B cell (primary cell): ENCODE data around the gene EFR3B. TPM values are rescaled to one million over a fixed set of nuclear protein-coding genes. Genes with fewer than 3 reads are reported as not detected.

Experiments used
- ATAC-seq: fragments of 200-7000 bp; cut with Tn5 transposase; one replicate; pipeline ENCODE4 v1.10.0; 2021; ENCODE audit warnings: low read depth, mild to moderate bottlenecking, moderate number of reproducible peaks, moderate library complexity
- CTCF ChIA-PET: fragments of 350-600 bp; sonication (Branson Sonifier 250); formaldehyde crosslinking; loops from one replicate; lab custom pipeline; 2021; ENCODE audit warnings: antibody characterized with exemption, inconsistent platforms; lab: Charles Lee
- POLR2A ChIA-PET: fragments of 350-600 bp; sonication (Branson Sonifier 250); formaldehyde crosslinking; loops from one replicate; lab custom pipeline; 2021; ENCODE audit warnings: antibody characterized with exemption; lab: Charles Lee
- DNase-seq: peaks from one replicate; pipeline ENCODE4 v3.0.0; 2013
- H2AFZ ChIP-seq: 2 replicates; pipeline ENCODE4 v1.6.1; 2012; ENCODE audit warnings: mild to moderate bottlenecking, low read depth, low read length; ENCODE audit not compliant: insufficient read depth, poor library complexity, severe bottlenecking
- H3K27ac ChIP-seq, 2 donors: 1 replicate in 1 of 2; 2 replicates in 1 of 2; pipeline ENCODE4 v1.5.1; 2012 to 2013; ENCODE audit warnings: low read length in 2 of 2, mild to moderate bottlenecking in 2 of 2, moderate library complexity in 1 of 2
- H3K27me3 ChIP-seq, 4 experiments: fragments of 200-600 bp in 1 of 4; sonication (generic) in 1 of 4; replicated peaks in 1 of 4; 1 replicate in 2 of 4; 2 replicates in 2 of 4; pipeline versions ENCODE4 v1.6.1 to v1.7.0; 2013 to 2016; ENCODE audit warnings: low read length in 3 of 4, mild to moderate bottlenecking in 2 of 4, mixed read lengths in 1 of 4, moderate library complexity in 1 of 4; ENCODE audit not compliant: insufficient read depth in 4 of 4, control insufficient read depth in 3 of 4; ENCODE audit errors: control extremely low read depth in 1 of 4
- H3K36me3 ChIP-seq, 2 experiments: replicated peaks in 1 of 2; 1 replicate in 1 of 2; 2 replicates in 1 of 2; pipeline versions ENCODE4 v1.6.1 to v1.7.1; 2013; ENCODE audit warnings: low read length in 1 of 2; ENCODE audit not compliant: insufficient read depth in 2 of 2, control insufficient read depth in 1 of 2; ENCODE audit errors: control extremely low read depth in 1 of 2, extremely low read depth in 1 of 2
- H3K4me1 ChIP-seq, 2 donors: fragments of 200-600 bp in 1 of 2; sonication (generic) in 1 of 2; 1 replicate in 1 of 2; 2 replicates in 1 of 2; pipeline versions ENCODE4 v1.5.1 to v1.6.1; 2013 to 2017; ENCODE audit warnings: low read length in 2 of 2; ENCODE audit not compliant: control insufficient read depth in 2 of 2, insufficient read depth in 2 of 2
- H3K4me2 ChIP-seq: replicated peaks from 2 replicates; pipeline ENCODE3; 2012; ENCODE audit warnings: mild to moderate bottlenecking, low read depth, low read length; ENCODE audit not compliant: poor library complexity, severe bottlenecking
- H3K4me3 ChIP-seq, 5 experiments: fragments of 200-600 bp in 1 of 5; sonication (generic) in 1 of 5; 1 replicate in 3 of 5; 2 replicates in 2 of 5; pipeline versions ENCODE4 v1.5.1 to v1.7.0; 2011 to 2016; ENCODE audit warnings: low read length in 4 of 5, mild to moderate bottlenecking in 4 of 5, low read depth in 2 of 5, control low read depth in 1 of 5, moderate library complexity in 1 of 5; ENCODE audit not compliant: insufficient read depth in 1 of 5; ENCODE audit errors: control extremely low read depth in 1 of 5, extremely low read depth in 1 of 5
- H3K79me2 ChIP-seq: fragments of 200-600 bp; sonication (generic); one replicate; pipeline ENCODE4 v1.6.0; 2016; ENCODE audit warnings: low read length; ENCODE audit not compliant: control insufficient read depth, insufficient read depth
- H3K9ac ChIP-seq: fragments of 200-600 bp; sonication (generic); 2 replicates; pipeline ENCODE4 v1.6.1; 2017; ENCODE audit warnings: mild to moderate bottlenecking, low read length, moderate library complexity
- H3K9me3 ChIP-seq, 3 donors: one replicate each; pipeline versions ENCODE4 v1.6.1 to v1.7.1; 2013; ENCODE audit warnings: low read length in 2 of 3; ENCODE audit not compliant: control insufficient read depth in 2 of 3, insufficient read depth in 1 of 3; ENCODE audit errors: control extremely low read depth in 1 of 3
- H4K20me1 ChIP-seq: 2 replicates; pipeline ENCODE4 v1.6.0; 2012; ENCODE audit warnings: mild to moderate bottlenecking, low read length; ENCODE audit not compliant: insufficient read depth, control insufficient read depth, poor library complexity, severe bottlenecking
- H3K27ac Mint-ChIP-seq: one replicate; pipeline ENCODE4 v1.8.0; 2021; ENCODE audit warnings: mixed read lengths
- H3K27me3 Mint-ChIP-seq: one replicate; pipeline ENCODE4 v1.8.0; 2021; ENCODE audit warnings: mixed read lengths
- H3K4me1 Mint-ChIP-seq: one replicate; pipeline ENCODE4 v1.8.0; 2021; ENCODE audit warnings: mixed read lengths
- H3K4me3 Mint-ChIP-seq: one replicate; pipeline ENCODE4 v1.8.0; 2021; ENCODE audit warnings: mixed read lengths
- H3K9me3 Mint-ChIP-seq: one replicate; pipeline ENCODE4 v1.8.0; 2022; ENCODE audit warnings: mixed read lengths; ENCODE audit not compliant: insufficient read depth
- EZH2 ChIP-seq: IDR thresholded peaks from 2 replicates; pipeline ENCODE4 v1.6.1; 2012; ENCODE audit warnings: borderline replicate concordance, low read depth, mild to moderate bottlenecking, moderate library complexity, low read length; ENCODE audit not compliant: insufficient read depth, poor library complexity, severe bottlenecking
- WGBS: methylation state at CpG from one replicate; pipeline ENCODE4 v1.1.5; 2013; ENCODE audit warnings: missing lambda C conversion rate; ENCODE audit not compliant: insufficient coverage; 5-methylcytosine and 5-hydroxymethylcytosine counted together
- intact Hi-C: fragments of 100-400 bp; cut with micrococcal nuclease; formaldehyde crosslinking; loops from one replicate; pipeline ENCODE4 v1.10.0; 2022
- polyA plus RNA-seq: library from polyadenylated mRNA; depleted of rRNA; stranded (reverse); fragments of >200 nt; gene quantifications from 2 replicates; pipeline ENCODE4 v1.2.3, GENCODE V29; 2012
- total RNA-seq, 2 donors: library from RNA; stranded (reverse); fragments of 120-200 nt in 1 of 2; gene quantifications; 1 replicate in 1 of 2; 2 replicates in 1 of 2; pipeline versions ENCODE4 v1.2.3 to v1.2.4, GENCODE V29; 2013 to 2022
- TF ChIP-seq, protein P1 (sequence below): fragments of 200-600 bp; IDR thresholded peaks from one replicate; pipeline ENCODE4 v1.8.0; 2022; ENCODE audit warnings: antibody characterized with exemption, mild to moderate bottlenecking

Gene EFR3B
- total and polyA plus RNA-seq, 2 donors (not counting 1 experiment from before 2014, with no cell fraction given), result 0.15 TPM; not detected in 1

DNA sequence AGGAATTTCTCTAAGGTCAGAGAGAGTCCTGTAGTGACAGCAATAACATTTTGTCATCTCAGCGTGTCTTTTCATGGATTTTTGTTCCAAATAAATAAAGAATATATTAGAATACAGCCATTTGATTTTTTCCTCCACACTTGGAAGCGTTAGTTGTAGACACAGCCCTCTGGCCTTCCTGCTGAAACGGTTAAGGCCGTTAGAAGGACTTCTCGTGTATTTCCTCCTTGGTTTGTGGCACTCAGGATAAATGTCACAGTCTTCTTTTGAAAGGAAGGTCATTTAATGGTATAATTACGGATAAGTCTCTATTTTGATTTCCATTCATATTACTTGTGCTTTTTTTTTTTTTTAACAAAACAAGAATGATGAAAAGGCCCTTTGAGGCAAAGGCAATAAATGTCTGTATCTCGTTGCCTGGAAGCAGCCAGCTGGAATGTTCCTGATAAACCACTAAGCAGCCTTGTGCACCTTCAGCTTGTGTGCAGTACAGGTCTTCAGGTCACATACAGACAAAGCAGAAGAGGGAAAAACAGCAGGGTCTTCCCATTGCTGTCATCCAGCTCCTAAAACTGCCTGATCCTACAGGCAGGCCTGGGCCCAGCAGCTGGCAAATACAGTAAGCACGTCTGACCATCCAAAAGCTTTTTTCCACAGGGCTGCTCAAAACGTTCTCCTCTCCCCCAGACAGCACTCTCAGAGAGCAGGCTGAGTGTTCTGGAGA, 14.4 kb downstream of the EFR3B start:
- POLR2A ChIA-PET, result no interaction called here
- no peaks in the 10 kb centered on the region for H3K4me1 ChIP-seq
- H3K9me3 ChIP-seq, result no peaks in the 10 kb centered on the region
- no peaks in the 10 kb centered on the region for H3K4me1 Mint-ChIP-seq
- DNase-seq (no peak), ATAC-seq (no peak)
- H3K27ac ChIP-seq, result no peak overlapping the region
- H3K4me3 Mint-ChIP-seq, result no peak overlapping the region
- no peak overlapping the region for H3K4me2 ChIP-seq
- CTCF ChIA-PET, result no interaction called here
- H3K27me3 ChIP-seq, result no peaks in the 10 kb centered on the region
- TF ChIP-seq, protein P1, sequence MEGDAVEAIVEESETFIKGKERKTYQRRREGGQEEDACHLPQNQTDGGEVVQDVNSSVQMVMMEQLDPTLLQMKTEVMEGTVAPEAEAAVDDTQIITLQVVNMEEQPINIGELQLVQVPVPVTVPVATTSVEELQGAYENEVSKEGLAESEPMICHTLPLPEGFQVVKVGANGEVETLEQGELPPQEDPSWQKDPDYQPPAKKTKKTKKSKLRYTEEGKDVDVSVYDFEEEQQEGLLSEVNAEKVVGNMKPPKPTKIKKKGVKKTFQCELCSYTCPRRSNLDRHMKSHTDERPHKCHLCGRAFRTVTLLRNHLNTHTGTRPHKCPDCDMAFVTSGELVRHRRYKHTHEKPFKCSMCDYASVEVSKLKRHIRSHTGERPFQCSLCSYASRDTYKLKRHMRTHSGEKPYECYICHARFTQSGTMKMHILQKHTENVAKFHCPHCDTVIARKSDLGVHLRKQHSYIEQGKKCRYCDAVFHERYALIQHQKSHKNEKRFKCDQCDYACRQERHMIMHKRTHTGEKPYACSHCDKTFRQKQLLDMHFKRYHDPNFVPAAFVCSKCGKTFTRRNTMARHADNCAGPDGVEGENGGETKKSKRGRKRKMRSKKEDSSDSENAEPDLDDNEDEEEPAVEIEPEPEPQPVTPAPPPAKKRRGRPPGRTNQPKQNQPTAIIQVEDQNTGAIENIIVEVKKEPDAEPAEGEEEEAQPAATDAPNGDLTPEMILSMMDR, result no peak
- TF ChIP-seq EZH2, result no peak
- H3K27ac Mint-ChIP-seq, result no peak overlapping the region
- H2AFZ ChIP-seq, result no peak overlapping the region
- 43% methylated on average over 1 of the region's 9 CpGs for WGBS
- intact Hi-C loops, result no loop called here
- peaks cover 5% of the 10 kb centered on the region for H3K27me3 Mint-ChIP-seq
- H3K79me2 ChIP-seq, result no peaks in the 10 kb centered on the region
- H3K9ac ChIP-seq, result no peak overlapping the region
- no peaks in the 10 kb centered on the region for H4K20me1 ChIP-seq
- H3K36me3 ChIP-seq, result no peaks in the 10 kb centered on the region
- no peaks in the 10 kb centered on the region for H3K9me3 Mint-ChIP-seq
- H3K4me3 ChIP-seq, result no peak overlapping the region

- no peak overlapping the region for H3K4me3 ChIP-seq
- ATAC-seq (no peak), DNase-seq (no peak)
- H3K27me3 ChIP-seq, result no peaks in the 10 kb centered on the region
- no peak overlapping the region for H3K27ac ChIP-seq
- no peak overlapping the region for H3K9ac ChIP-seq
- 98% methylated on average over 9 of the region's 11 CpGs for WGBS
- H3K9me3 ChIP-seq, result peaks cover 0 to 5% (median 3%) of the 10 kb centered on the region in 3 donors
- no peaks in the 10 kb centered on the region for H3K36me3 ChIP-seq
- peaks cover 6% of the 10 kb centered on the region for H3K9me3 Mint-ChIP-seq
- no peak overlapping the region for H2AFZ ChIP-seq
- no peak overlapping the region for H3K27ac Mint-ChIP-seq
- H3K27me3 Mint-ChIP-seq, result no peaks in the 10 kb centered on the region
- intact Hi-C loops, result no loop called here
- H3K4me2 ChIP-seq, result no peak overlapping the region
- peaks cover 6% of the 10 kb centered on the region for H3K4me1 Mint-ChIP-seq
- ChIA-PET POLR2A (no interaction called here), CTCF (no interaction called here)
- H3K4me1 ChIP-seq, result no peaks in the 10 kb centered on the region
- H3K4me3 Mint-ChIP-seq, result no peak overlapping the region
- H3K79me2 ChIP-seq, result no peaks in the 10 kb centered on the region
- TF ChIP-seq, protein P1, result no peak
- no peak for TF ChIP-seq EZH2
- no peaks in the 10 kb centered on the region for H4K20me1 ChIP-seq
These were observed 20.6 kb downstream of the EFR3B start for GRCh38 chr2:25062511-25062917.
